Stimulated activated CD4-positive, alpha-beta T cell treated with anti-CD3 and anti-CD28 coated beads, Interleukin-4, amount 100 ng/mL, for 4 hours (primary cell): ENCODE data around the gene RORC.
A peak's percentile ranks its signal among the peaks of the same experiment; 100 is the strongest.
"Not testable (repeated sequence)": the region's sequence is repeated elsewhere in the genome, so short reads cannot be mapped to it uniquely, and the experiment has no call there.

ENCODE experiments used
- DNase-seq, 2 experiments: peaks; one replicate each; pipeline ENCODE4 v3.0.0-alpha.2; 2020

Gene RORC

GRCh38 chr1:151769270-151769669, 62.3 kb downstream of the RORC start:
- DNase-seq = not testable (repeated sequence)

GRCh38 chr1:151768351-151769066, 63.1 kb downstream of the RORC start:
- not testable (repeated sequence) for DNase-seq

GRCh38 chr1:151763990-151764389, 67.6 kb downstream of the RORC start:
- DNase-seq = no peak

- peak; percentile 82 to 85 for DNase-seq
Measured at GRCh38 chr1:151762941-151763921, 68.4 kb downstream of the RORC start, which contains the start of gene MRPL9. Gene MRPL9 (minus strand): TSS chr1:151763496. CDS start chr1:151763479, 17 bp downstream.

- no peak for DNase-seq
Measured at GRCh38 chr1:151760597-151761385, 70.8 kb downstream of the RORC start.

GRCh38 chr1:151759241-151759640, 72.4 kb downstream of the RORC start:
- DNase-seq = no peak

- no peak for DNase-seq
Measured at GRCh38 chr1:151756291-151756690, 75.3 kb downstream of the RORC start.
